ENCODE results near the gene DPEP2NB. TPM values are rescaled to one million over a fixed set of nuclear protein-coding genes. Genes with fewer than 3 reads are reported as not detected.
A peak's percentile ranks its signal among the peaks of the same experiment; 100 is the strongest.
"Not testable (repeated sequence)": the region's sequence is repeated elsewhere in the genome, so short reads cannot be mapped to it uniquely, and the experiment has no call there.

DPEP2NB gene
- total RNA-seq, 2 donors from 2014 or later: not detected

GRCh38 chr16:67982011-67982696 is 33.6 kb downstream of the DPEP2NB start:
- ATAC-seq (replicated peaks): no peak
- peaks cover 9% of the 10 kb centered on the region for H3K4me1 Mint-ChIP-seq
- H3K27ac Mint-ChIP-seq: no peak overlapping the region
- H3K9me3 Mint-ChIP-seq: no peaks in the 10 kb centered on the region
- H3K27me3 Mint-ChIP-seq: no peaks in the 10 kb centered on the region
- H3K4me3 Mint-ChIP-seq: no peak overlapping the region
- no peaks in the 10 kb centered on the region for H3K36me3 Mint-ChIP-seq (ENCODE audit: low read depth)

- Mint-ChIP-seq H3K4me1 (peaks cover 9% of the 10 kb centered on the region), H3K27ac (no peak within 1 kb of the TSS), H3K36me3 (ENCODE audit: low read depth) (no peaks in the 10 kb centered on the region), H3K9me3 (no peaks in the 10 kb centered on the region), H3K27me3 (no peaks in the 10 kb centered on the region), H3K4me3 (no peak within 1 kb of the TSS)
- ATAC-seq (replicated peaks): no peak
These were observed 35.6 kb downstream of the DPEP2NB start, which contains the start of gene DPEP3 for GRCh38 chr16:67979955-67980678. DPEP3 (minus strand) TSS chr16:67980499; CDS start chr16:67980380, 119 bp downstream.

DNA sequence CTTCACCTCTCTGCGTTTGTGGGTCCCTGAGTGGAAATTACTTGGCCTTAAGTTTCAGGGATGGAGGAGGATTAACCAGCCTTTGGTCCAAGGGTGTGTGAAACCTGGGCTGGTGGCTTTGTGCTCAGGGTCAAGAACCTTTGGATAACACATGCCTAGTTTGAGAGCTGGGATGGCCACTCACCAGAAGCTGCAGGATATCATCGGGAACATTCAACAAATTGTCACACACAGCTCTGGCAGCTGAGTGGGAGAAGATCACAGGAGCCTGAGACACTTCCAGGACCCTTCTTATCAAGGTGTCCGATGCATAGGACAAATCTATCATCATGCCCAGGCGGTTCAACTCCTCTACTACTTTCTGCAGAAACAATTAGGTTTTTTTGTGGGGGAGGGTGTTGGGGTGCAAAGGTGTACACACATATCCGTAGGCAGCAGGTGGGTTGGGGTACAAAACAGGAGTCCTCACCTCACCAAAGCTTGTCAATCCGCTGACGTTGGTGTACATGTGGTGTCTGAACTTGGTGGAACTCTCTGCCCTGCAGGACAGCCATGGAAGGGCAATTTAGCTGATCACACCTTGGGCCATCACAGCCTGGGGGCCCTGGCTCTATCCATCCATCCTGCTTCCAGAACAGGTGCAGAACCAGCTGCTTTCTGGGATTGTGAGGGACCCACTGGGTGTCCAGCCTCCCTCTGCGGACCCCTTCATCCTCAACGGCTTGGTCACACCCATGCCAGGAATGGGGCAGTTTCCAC is 38.1 kb downstream of the DPEP2NB start:
- H3K9me3 Mint-ChIP-seq: no peaks in the 10 kb centered on the region
- H3K4me1 Mint-ChIP-seq: no peaks in the 10 kb centered on the region
- no peak overlapping the region for H3K4me3 Mint-ChIP-seq
- no peak overlapping the region for H3K27ac Mint-ChIP-seq
- H3K27me3 Mint-ChIP-seq: no peaks in the 10 kb centered on the region
- no peaks in the 10 kb centered on the region for H3K36me3 Mint-ChIP-seq (ENCODE audit: low read depth)
- no peak for ATAC-seq (replicated peaks)

DNA sequence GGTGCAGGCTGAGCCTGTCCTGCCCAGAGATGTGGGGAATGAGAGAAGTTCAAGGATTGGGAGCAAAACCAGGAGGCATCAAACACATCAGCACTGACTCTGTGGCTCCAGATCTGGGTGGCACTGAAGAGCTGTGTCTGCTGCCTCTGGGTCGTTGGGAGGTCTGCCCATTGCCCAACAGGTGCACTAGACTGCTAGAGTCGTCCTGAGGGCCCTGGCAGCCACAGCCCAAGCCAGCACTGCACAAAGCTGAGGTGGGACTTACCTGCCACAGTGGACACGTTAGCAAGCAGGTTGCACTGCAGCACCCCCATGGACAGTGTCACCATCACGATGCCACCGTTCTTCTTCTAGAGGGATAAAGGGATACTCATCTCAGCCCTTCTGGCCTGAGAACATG is 38.7 kb downstream of the DPEP2NB start:
- Mint-ChIP-seq H3K27me3 (no peaks in the 10 kb centered on the region), H3K9me3 (no peaks in the 10 kb centered on the region), H3K4me3 (no peak overlapping the region), H3K36me3 (ENCODE audit: low read depth) (no peaks in the 10 kb centered on the region), H3K4me1 (no peaks in the 10 kb centered on the region), H3K27ac (no peak overlapping the region)
- ATAC-seq (replicated peaks): no peak

GRCh38 chr16:67976205-67976604 is 39.5 kb downstream of the DPEP2NB start:
- no peak for ATAC-seq (replicated peaks)
- Mint-ChIP-seq H3K4me1 (no peaks in the 10 kb centered on the region), H3K27ac (no peak overlapping the region), H3K27me3 (no peaks in the 10 kb centered on the region), H3K9me3 (no peaks in the 10 kb centered on the region), H3K36me3 (ENCODE audit: low read depth) (no peaks in the 10 kb centered on the region), H3K4me3 (no peak overlapping the region)

GRCh38 chr16:67975321-67976105 is 40.2 kb downstream of the DPEP2NB start:
- H3K9me3 Mint-ChIP-seq: no peaks in the 10 kb centered on the region

GRCh38 chr16:67972285-67972684 is 43.4 kb downstream of the DPEP2NB start:
- H3K9me3 Mint-ChIP-seq; H3K36me3 Mint-ChIP-seq (ENCODE audit: low read depth); H3K27ac Mint-ChIP-seq; ATAC-seq (replicated peaks); H3K4me3 Mint-ChIP-seq; H3K27me3 Mint-ChIP-seq: not testable (repeated sequence)
- H3K4me1 Mint-ChIP-seq: peaks cover 12% of the 10 kb centered on the region

More at GRCh38 chr16:67975321-67976105, 40.2 kb downstream of the DPEP2NB start:
- ATAC-seq (replicated peaks): no peak
- no peaks in the 10 kb centered on the region for H3K4me1 Mint-ChIP-seq
- no peaks in the 10 kb centered on the region for H3K36me3 Mint-ChIP-seq (ENCODE audit: low read depth)
- H3K27ac Mint-ChIP-seq: peak overlapping the region; percentile 8
- H3K4me3 Mint-ChIP-seq: no peak overlapping the region
- H3K27me3 Mint-ChIP-seq: no peaks in the 10 kb centered on the region

- H3K27ac Mint-ChIP-seq: no peak overlapping the region
- H3K4me3 Mint-ChIP-seq: no peak overlapping the region
These were observed 44.6 kb downstream of the DPEP2NB start for GRCh38 chr16:67971111-67971510.

DNA sequence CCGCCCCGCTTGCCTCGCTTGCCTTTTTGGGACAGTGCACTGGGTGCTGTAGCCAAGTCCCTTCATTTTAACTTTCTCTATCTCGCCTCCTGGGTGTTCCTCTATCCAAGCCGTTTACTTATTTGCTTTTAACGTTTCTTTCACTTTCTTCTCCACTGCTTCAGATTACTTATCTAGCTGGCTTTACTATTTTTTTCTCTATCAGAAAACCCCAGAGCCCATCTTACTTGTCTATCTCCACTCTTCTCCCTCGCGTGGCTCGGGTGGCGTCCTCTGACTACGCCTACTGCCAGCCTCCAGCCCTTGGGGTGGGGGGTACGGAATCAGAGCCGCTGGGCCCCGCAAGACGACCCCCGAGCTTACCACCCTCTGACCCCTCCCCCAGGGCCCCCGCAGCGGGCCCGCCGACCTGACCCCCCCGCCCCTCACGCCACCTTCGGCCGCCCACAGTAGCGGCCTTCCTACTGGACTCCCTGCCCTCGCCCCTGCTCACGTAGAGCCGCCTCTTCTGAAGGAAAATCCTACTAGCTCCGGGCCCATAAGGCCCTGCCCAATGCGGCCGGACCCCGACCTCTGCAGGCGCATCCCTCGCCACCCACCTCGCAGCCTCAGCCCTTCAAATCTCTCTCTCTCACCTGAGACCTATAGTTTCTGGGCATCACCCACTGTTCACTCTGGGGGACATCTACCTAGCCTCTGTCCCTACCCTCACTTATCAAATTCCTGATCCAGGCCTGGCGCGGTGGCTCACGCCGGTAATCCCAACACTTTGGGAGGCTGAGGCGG is 46.3 kb downstream of the DPEP2NB start:
- no peaks in the 10 kb centered on the region for H3K9me3 Mint-ChIP-seq
- peak overlapping the region; percentile 89 for H3K4me3 Mint-ChIP-seq
- peak overlapping the region; percentile 86 for H3K27ac Mint-ChIP-seq
- ATAC-seq (replicated peaks): no peak
- no peaks in the 10 kb centered on the region for H3K36me3 Mint-ChIP-seq (ENCODE audit: low read depth)
- peaks cover 16% of the 10 kb centered on the region for H3K4me1 Mint-ChIP-seq
- H3K27me3 Mint-ChIP-seq: no peaks in the 10 kb centered on the region

More at GRCh38 chr16:67971111-67971510, 44.6 kb downstream of the DPEP2NB start:
- Mint-ChIP-seq H3K27me3 (no peaks in the 10 kb centered on the region), H3K36me3 (ENCODE audit: low read depth) (no peaks in the 10 kb centered on the region), H3K9me3 (no peaks in the 10 kb centered on the region), H3K4me1 (peaks cover 16% of the 10 kb centered on the region)
- ATAC-seq (replicated peaks): no peak

GRCh38 chr16:67968400-67969253 is 47.1 kb downstream of the DPEP2NB start, which contains the start of gene SLC12A4:
SLC12A4 (minus strand) TSS chr16:67968637; CDS start chr16:67968553, 84 bp downstream.
- H3K27me3 Mint-ChIP-seq: no peaks in the 10 kb centered on the region
- H3K27ac Mint-ChIP-seq: peak within 1 kb of the TSS; percentile 88
- peak within 1 kb of the TSS; percentile 94 for H3K4me3 Mint-ChIP-seq
- H3K9me3 Mint-ChIP-seq: no peaks in the 10 kb centered on the region
- H3K36me3 Mint-ChIP-seq (ENCODE audit: low read depth): no peaks in the 10 kb centered on the region
- ATAC-seq (replicated peaks): peak; percentile 89
- H3K4me1 Mint-ChIP-seq: peaks cover 16% of the 10 kb centered on the region

GRCh38 chr16:67967958-67968399 is 47.7 kb downstream of the DPEP2NB start:
- H3K9me3 Mint-ChIP-seq: no peaks in the 10 kb centered on the region
- H3K27ac Mint-ChIP-seq: peak overlapping the region; percentile 88
- no peaks in the 10 kb centered on the region for H3K36me3 Mint-ChIP-seq (ENCODE audit: low read depth)
- H3K4me3 Mint-ChIP-seq: peak overlapping the region; percentile 94
- no peaks in the 10 kb centered on the region for H3K27me3 Mint-ChIP-seq
- peak; percentile 35 for ATAC-seq (replicated peaks)
- peaks cover 16% of the 10 kb centered on the region for H3K4me1 Mint-ChIP-seq

DNA sequence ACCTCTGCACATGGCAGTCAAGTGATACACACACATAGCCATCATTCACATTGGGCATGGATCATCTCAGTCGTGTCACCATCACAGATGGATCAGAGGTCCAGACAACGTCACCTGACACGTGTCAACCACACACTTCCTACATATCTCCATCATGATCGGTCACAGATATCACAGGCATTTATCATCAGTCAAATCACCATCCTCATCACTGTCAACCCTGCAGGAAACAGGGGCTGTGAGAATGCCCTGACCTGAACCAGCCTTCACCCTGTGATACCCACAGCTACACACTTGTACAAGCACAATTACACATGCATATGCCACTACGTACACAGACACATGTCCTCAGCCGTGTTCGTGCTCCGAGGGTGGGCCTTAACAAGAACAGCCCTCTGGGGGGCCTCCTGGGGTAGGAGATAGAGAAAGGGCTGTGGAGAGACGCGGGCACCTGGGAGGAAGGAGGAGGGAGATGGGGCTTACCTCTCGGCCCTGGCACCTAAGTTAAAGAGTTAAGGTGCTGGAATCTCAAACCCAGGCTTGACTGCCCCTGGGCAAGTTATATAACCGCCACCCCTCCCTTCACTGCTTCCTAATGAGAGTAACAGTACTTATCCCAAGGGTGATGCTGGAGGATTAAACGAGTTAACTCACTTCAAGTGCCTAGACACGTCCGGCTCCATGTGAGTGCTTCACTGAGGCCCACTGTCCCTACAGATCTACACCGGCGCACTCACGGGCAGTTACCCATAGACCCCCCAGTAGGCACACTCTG is 48.3 kb downstream of the DPEP2NB start:
- H3K4me3 Mint-ChIP-seq: peak overlapping the region; percentile 94
- H3K27me3 Mint-ChIP-seq: no peaks in the 10 kb centered on the region
- ATAC-seq (replicated peaks): peak; percentile 34
- peaks cover 16% of the 10 kb centered on the region for H3K4me1 Mint-ChIP-seq
- H3K36me3 Mint-ChIP-seq (ENCODE audit: low read depth): no peaks in the 10 kb centered on the region
- no peaks in the 10 kb centered on the region for H3K9me3 Mint-ChIP-seq
- H3K27ac Mint-ChIP-seq: peak overlapping the region; percentile 88

Data from activated T-helper 17 cell treated with anti-CD3 and anti-CD28 coated beads, Interleukin-2, amount 50 U/mL, for 72 hours (primary cell).